ENCODE results near the gene FAM216B. TPM values are rescaled to one million over a fixed set of nuclear protein-coding genes. Genes with fewer than 3 reads are reported as not detected.

FAM216B gene
- total and polyA plus RNA-seq, 2 donors (not counting 3 experiments of a cell fraction or from before 2014, with no cell fraction given), result not detected

DNA sequence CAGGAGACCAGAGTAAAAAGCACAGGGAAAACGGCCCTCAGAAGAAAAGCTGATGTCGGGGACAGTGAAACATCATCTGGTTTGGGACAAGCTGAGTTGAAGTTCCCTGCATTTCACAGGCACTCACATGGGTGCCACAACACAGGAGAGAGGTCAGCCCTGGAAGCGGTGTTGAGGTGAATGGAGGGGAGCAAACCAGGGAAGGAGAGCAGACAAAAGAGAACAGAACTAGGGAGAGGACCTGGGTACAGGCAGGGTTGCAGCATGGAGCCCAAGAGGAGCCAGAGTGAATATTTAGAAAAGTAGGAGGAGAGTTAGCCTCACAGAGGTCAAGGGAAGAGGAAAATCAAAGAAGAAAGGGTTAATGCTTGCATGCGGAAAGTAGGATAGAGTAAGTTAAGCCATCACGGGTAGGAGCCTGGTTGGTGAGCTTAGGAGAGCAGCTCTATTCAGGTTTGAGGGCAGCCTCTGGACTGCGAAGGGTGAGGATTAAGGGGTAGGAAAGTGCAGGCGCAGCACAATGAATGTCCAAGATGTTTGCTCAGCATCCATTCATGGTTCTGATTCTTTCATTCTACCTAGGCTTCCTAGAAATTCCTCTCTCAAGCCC lies 15.5 kb downstream of the FAM216B start:
- dilution Hi-C loops (cut with MboI; ENCODE audit: extremely low pct_ligation_motif_present, low sequenced_read_pairs) (no loop called here), intact Hi-C loops (cut with micrococcal nuclease) (no loop called here)
- CTCF ChIA-PET, result no interaction called here
- Histone ChIP-seq H3K4me1 (ENCODE audit: control insufficient read depth, extremely low read depth, insufficient read depth, low read length) (no peaks in the 10 kb centered on the region), H3K9ac (replicated peaks; ENCODE audit: extremely low read depth, insufficient read depth, low read length) (no peak overlapping the region), H3K27ac (ENCODE audit: insufficient read depth, low read depth, low read length) (no peak overlapping the region), H3K9me1 (replicated peaks; ENCODE audit: control insufficient read depth, extremely low read depth, insufficient read depth, low read length) (no peaks in the 10 kb centered on the region), H3K4me2 (ENCODE audit: insufficient read depth, low read length) (no peak overlapping the region), H4K20me1 (replicated peaks; ENCODE audit: control insufficient read depth, extremely low read depth, insufficient read depth, low read length) (no peaks in the 10 kb centered on the region), H3K79me2 (ENCODE audit: control insufficient read depth, insufficient read depth, low read length) (no peaks in the 10 kb centered on the region), H2AFZ (ENCODE audit: low read depth, low read length) (no peak overlapping the region), H3K4me3 (replicated peaks in 1 of 3; ENCODE audit: insufficient read depth in 1 of 3, low read depth in 1 of 3, low read length in 3 of 3) (no peak overlapping the region), H3K27me3 (ENCODE audit: control insufficient read depth in 2 of 2, insufficient read depth in 2 of 2, low read length in 2 of 2) (peaks cover 2 to 5% of the 10 kb centered on the region in 2 experiments), H3K36me3 (ENCODE audit: control insufficient read depth in 2 of 2, extremely low read depth in 1 of 2, insufficient read depth in 2 of 2, low read length in 2 of 2) (no peaks in the 10 kb centered on the region), H3K9me3 (replicated peaks; ENCODE audit: control insufficient read depth, insufficient read depth, low read length) (no peaks in the 10 kb centered on the region)
- POLR2A ChIA-PET, result no interaction called here
- TF ChIP-seq EZH2 (IDR thresholded peaks at IDR 0.05; ENCODE audit: borderline replicate concordance, low read depth, low read length, severe bottlenecking), result no peak
- no peak for TF ChIP-seq JUN (IDR thresholded peaks at IDR 0.05; ENCODE audit: borderline replicate concordance, insufficient read depth, insufficient read length, low read depth)
- TF ChIP-seq, protein P1, sequence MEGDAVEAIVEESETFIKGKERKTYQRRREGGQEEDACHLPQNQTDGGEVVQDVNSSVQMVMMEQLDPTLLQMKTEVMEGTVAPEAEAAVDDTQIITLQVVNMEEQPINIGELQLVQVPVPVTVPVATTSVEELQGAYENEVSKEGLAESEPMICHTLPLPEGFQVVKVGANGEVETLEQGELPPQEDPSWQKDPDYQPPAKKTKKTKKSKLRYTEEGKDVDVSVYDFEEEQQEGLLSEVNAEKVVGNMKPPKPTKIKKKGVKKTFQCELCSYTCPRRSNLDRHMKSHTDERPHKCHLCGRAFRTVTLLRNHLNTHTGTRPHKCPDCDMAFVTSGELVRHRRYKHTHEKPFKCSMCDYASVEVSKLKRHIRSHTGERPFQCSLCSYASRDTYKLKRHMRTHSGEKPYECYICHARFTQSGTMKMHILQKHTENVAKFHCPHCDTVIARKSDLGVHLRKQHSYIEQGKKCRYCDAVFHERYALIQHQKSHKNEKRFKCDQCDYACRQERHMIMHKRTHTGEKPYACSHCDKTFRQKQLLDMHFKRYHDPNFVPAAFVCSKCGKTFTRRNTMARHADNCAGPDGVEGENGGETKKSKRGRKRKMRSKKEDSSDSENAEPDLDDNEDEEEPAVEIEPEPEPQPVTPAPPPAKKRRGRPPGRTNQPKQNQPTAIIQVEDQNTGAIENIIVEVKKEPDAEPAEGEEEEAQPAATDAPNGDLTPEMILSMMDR (IDR thresholded peaks at IDR 0.05; ENCODE audit: extremely low read depth in 1 of 2, insufficient read depth in 1 of 2, low read depth in 1 of 2, low read length in 2 of 2), result no peak
- TF ChIP-seq POLR2A (IDR thresholded peaks at IDR 0.05; ENCODE audit: low read depth, low read length), result no peak
- TF ChIP-seq FOS (IDR thresholded peaks at IDR 0.05; ENCODE audit: borderline replicate concordance, insufficient read depth, low read length), result no peak
- TF ChIP-seq, protein P2, sequence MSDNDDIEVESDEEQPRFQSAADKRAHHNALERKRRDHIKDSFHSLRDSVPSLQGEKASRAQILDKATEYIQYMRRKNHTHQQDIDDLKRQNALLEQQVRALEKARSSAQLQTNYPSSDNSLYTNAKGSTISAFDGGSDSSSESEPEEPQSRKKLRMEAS (IDR thresholded peaks at IDR 0.05; ENCODE audit: insufficient read depth, insufficient read length), result no peak
- TF ChIP-seq MYC (IDR thresholded peaks at IDR 0.05; ENCODE audit: low read depth, low read length), result no peak
- TF ChIP-seq POLR2AphosphoS5 (IDR thresholded peaks at IDR 0.05; ENCODE audit: insufficient read depth, low read depth, low read length), result no peak
- no peak for TF ChIP-seq GATA2 (IDR thresholded peaks at IDR 0.05; ENCODE audit: insufficient read depth, insufficient read length, low read depth, low read length)
- DNase-seq (ENCODE audit: low read depth, low spot score), result no peak
- FAIRE-seq, result no peak
- no TSS peak for BruUV-seq (replicated peaks)
